Spleen (tissue), 7 donors: Measurements from ENCODE around the gene RAMP3.

Source experiments
- POLR2A ChIP-seq, 3 donors: fragments of 450-650 bp; IDR thresholded peaks; one replicate each; pipeline ENCODE4 v1.5.1; 2017; ENCODE audit warnings: antibody characterized with exemption in 3 of 3, mild to moderate bottlenecking in 1 of 3
- POLR2AphosphoS5 ChIP-seq, 3 donors: sonication (generic); formaldehyde crosslinking; IDR thresholded peaks; one replicate each; pipeline ENCODE4 v1.5.1; 2017; ENCODE audit warnings: antibody characterized with exemption in 3 of 3
- TF ChIP-seq, protein P1 (sequence below), 11 experiments: fragments of 200-600 bp in 7 of 11; fragments of 450-650 bp in 4 of 11; sonication (generic) in 4 of 11; IDR thresholded peaks in 8 of 11; conservative IDR thresholded peaks in 3 of 11; 1 replicate in 7 of 11; 2 replicates in 4 of 11; pipeline versions ENCODE4 v1.4.0 to v1.8.0; 2016 to 2021; ENCODE audit warnings: antibody characterized with exemption in 11 of 11, inconsistent platforms in 4 of 11, mild to moderate bottlenecking in 1 of 11
- donor health status: DM: no; HTN: no; CAD: no; lungs with moderate emphysema.
- donor health status: DM: no; HTN: no; CAD: no.
- donor health status: DM: no; HTN: no; CAD: no.

DNA sequence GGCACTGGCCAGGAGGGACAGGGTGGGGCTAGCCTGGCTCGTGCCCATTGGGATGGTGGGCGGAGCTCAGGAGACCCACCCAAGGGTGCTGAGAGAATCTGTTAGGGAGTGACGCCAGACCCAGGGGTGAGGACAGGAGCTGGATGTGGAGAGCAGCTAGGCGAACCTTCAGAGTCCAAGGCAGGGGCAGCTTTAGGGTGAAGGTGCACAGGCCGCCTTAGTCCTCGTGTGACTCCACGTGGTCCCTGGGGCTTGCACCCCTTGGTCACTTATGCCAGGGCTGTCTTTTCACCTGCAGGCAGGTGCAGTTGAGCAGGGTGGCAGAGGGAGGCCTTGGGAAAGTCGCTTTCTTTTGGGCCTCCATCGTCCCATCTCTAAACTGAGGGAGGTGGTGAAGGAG is 4.3 kb downstream of the RAMP3 start:
- TF ChIP-seq POLR2A (IDR thresholded peaks at IDR 0.05) = no peak
- TF ChIP-seq, protein P1, sequence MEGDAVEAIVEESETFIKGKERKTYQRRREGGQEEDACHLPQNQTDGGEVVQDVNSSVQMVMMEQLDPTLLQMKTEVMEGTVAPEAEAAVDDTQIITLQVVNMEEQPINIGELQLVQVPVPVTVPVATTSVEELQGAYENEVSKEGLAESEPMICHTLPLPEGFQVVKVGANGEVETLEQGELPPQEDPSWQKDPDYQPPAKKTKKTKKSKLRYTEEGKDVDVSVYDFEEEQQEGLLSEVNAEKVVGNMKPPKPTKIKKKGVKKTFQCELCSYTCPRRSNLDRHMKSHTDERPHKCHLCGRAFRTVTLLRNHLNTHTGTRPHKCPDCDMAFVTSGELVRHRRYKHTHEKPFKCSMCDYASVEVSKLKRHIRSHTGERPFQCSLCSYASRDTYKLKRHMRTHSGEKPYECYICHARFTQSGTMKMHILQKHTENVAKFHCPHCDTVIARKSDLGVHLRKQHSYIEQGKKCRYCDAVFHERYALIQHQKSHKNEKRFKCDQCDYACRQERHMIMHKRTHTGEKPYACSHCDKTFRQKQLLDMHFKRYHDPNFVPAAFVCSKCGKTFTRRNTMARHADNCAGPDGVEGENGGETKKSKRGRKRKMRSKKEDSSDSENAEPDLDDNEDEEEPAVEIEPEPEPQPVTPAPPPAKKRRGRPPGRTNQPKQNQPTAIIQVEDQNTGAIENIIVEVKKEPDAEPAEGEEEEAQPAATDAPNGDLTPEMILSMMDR (IDR thresholded peaks at IDR 0.05 in 8 of 11, conservative IDR thresholded peaks at IDR 0.05 in 3 of 11) = no peak
- no peak for TF ChIP-seq POLR2AphosphoS5 (IDR thresholded peaks at IDR 0.05)
